Small intestine (tissue), 7 donors: ENCODE measurements around the gene COG5. TPM values are rescaled to one million over a fixed set of nuclear protein-coding genes. Genes with fewer than 3 reads are reported as not detected.

Source experiments
- DNase-seq, 2 donors: peaks; one replicate each; pipeline versions ENCODE4 v3.0.0 to v3.0.0-alpha.2; 2013
- FAIRE-seq: peaks from 2 replicates; lab custom pipeline; 2012; peaks lifted over from hg19 to GRCh38; lab: Jason Lieb, UNC
- H3K27ac ChIP-seq, 3 donors: one replicate each; pipeline ENCODE4 v1.5.1; 2013; ENCODE audit warnings: low read length in 2 of 3, mild to moderate bottlenecking in 2 of 3, control low read depth in 1 of 3, inconsistent platforms in 1 of 3, low read depth in 1 of 3, moderate library complexity in 1 of 3
- H3K27me3 ChIP-seq, 3 donors: one replicate each; pipeline ENCODE4 v1.6.1; 2013; ENCODE audit warnings: low read length in 3 of 3, inconsistent platforms in 1 of 3; ENCODE audit not compliant: control insufficient read depth in 3 of 3, insufficient read depth in 3 of 3
- H3K36me3 ChIP-seq, 3 donors: one replicate each; pipeline ENCODE4 v1.6.1; 2013; ENCODE audit warnings: low read length in 3 of 3, inconsistent platforms in 1 of 3, low read depth in 1 of 3, mild to moderate bottlenecking in 1 of 3, moderate library complexity in 1 of 3; ENCODE audit not compliant: control insufficient read depth in 3 of 3, insufficient read depth in 2 of 3
- H3K4me1 ChIP-seq, 3 donors: one replicate each; pipeline ENCODE4 v1.6.1; 2013; ENCODE audit warnings: low read length in 2 of 3, inconsistent platforms in 1 of 3, low read depth in 1 of 3, mild to moderate bottlenecking in 1 of 3, moderate library complexity in 1 of 3; ENCODE audit not compliant: control insufficient read depth in 3 of 3, insufficient read depth in 2 of 3
- H3K4me3 ChIP-seq, 3 donors: one replicate each; pipeline ENCODE4 v1.5.1; 2013; ENCODE audit warnings: low read length in 3 of 3, control low read depth in 1 of 3, inconsistent platforms in 1 of 3, low read depth in 1 of 3, mild to moderate bottlenecking in 1 of 3, moderate library complexity in 1 of 3
- H3K9me3 ChIP-seq, 2 donors: one replicate each; pipeline ENCODE4 v1.6.1; 2013; ENCODE audit warnings: low read depth in 1 of 2, low read length in 1 of 2; ENCODE audit not compliant: control insufficient read depth in 2 of 2, insufficient read depth in 1 of 2
- WGBS, 3 donors: extraction: QIAGEN DNeasy Blood & Tissue Kit; methylation state at CpG; one replicate each; pipeline ENCODE4 v1.1.7; 2013; 5-methylcytosine and 5-hydroxymethylcytosine counted together
- polyA plus RNA-seq, 4 donors: library from polyadenylated mRNA; stranded (reverse) in 3 of 4; unstranded in 1 of 4; fragments of 200-250 nt in 3 of 4; fragments of 120-200 nt in 1 of 4; gene quantifications; one replicate each; pipeline versions ENCODE4 v1.2.1 to v1.2.3, GENCODE V29; 2013
- donor health status: healthy with polysubstance abuse.
- donor health status: control.
- donor health status: control.
- donor health status: Bipolar disorder and iron deficiency.
- donor health status: healthy.

The COG5 gene
- polyA plus RNA-seq, 4 donors: 10.3 to 41.6 (median 12.5) TPM

GRCh38 chr7:107208563-107208962 is 355.2 kb downstream of the COG5 start:
- Histone ChIP-seq H3K27me3 (no peaks in the 10 kb centered on the region), H3K36me3 (peaks cover 2 to 40% (median 13%) of the 10 kb centered on the region in 3 donors), H3K27ac (peak overlapping the region in 1 of 3 donors; percentile 27), H3K4me1 (no peaks in the 10 kb centered on the region), H3K9me3 (peaks cover 0 to 6% of the 10 kb centered on the region in 2 donors), H3K4me3 (no peak overlapping the region)
- WGBS, 3 donors: 91 to 94% (median 94%) methylated on average over 5 of the region's 5 CpGs
- DNase-seq (no peak), FAIRE-seq (no peak)

GRCh38 chr7:107208024-107208521 is 355.6 kb downstream of the COG5 start:
- H3K27ac ChIP-seq: no peak overlapping the region
- no peak overlapping the region for H3K4me3 ChIP-seq
- FAIRE-seq (no peak), DNase-seq (no peak)
- 49 to 81% (median 76%) methylated on average over 3 of the region's 3 CpGs for WGBS, 3 donors
- H3K4me1 ChIP-seq: no peaks in the 10 kb centered on the region
- H3K36me3 ChIP-seq: peaks cover 2 to 35% (median 13%) of the 10 kb centered on the region in 3 donors
- H3K9me3 ChIP-seq: peaks cover 0 to under 1% of the 10 kb centered on the region in 2 donors
- H3K27me3 ChIP-seq: no peaks in the 10 kb centered on the region

GRCh38 chr7:107207459-107207858 is 356.3 kb downstream of the COG5 start:
- Histone ChIP-seq H3K9me3 (no peaks in the 10 kb centered on the region), H3K4me1 (no peaks in the 10 kb centered on the region), H3K4me3 (no peak overlapping the region), H3K36me3 (peaks cover 2 to 33% (median 13%) of the 10 kb centered on the region in 3 donors), H3K27ac (no peak overlapping the region), H3K27me3 (no peaks in the 10 kb centered on the region)
- FAIRE-seq: no peak
- WGBS, 3 donors: 97 to 98% (median 98%) methylated on average over 5 of the region's 5 CpGs
- no peak for DNase-seq

- DNase-seq (no peak), FAIRE-seq (no peak)
- no peaks in the 10 kb centered on the region for H3K9me3 ChIP-seq
- H3K36me3 ChIP-seq: peaks cover 2 to 35% (median 18%) of the 10 kb centered on the region in 3 donors
- H3K27me3 ChIP-seq: no peaks in the 10 kb centered on the region
- WGBS, 3 donors: 70 to 91% (median 79%) methylated on average over 3 of the region's 3 CpGs
- no peaks in the 10 kb centered on the region for H3K4me1 ChIP-seq
- no peak overlapping the region for H3K4me3 ChIP-seq
- no peak overlapping the region for H3K27ac ChIP-seq
These were observed 357.0 kb downstream of the COG5 start for GRCh38 chr7:107206706-107207105.

DNA sequence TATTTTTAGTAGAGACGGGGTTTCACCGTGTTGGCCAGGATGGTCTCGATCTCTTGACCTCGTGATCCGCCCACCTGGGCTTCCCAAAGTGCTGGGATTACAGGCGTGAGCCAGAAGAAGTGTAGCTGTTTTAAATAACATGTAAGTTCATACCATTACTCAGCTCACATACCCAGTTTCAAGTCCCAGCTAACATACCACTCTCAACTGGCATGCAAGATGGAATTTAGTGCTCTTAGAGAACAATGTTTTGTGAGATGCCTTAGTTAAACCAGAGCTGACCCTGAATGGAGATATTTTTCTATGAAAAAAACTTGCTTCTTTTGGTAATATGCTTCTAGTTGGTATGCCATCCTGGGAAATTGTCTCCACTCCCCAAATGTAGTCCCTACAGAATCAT is 357.6 kb downstream of the COG5 start:
- 96 to 99% (median 96%) methylated on average over 6 of the region's 6 CpGs for whole genome bisulfite sequencing, 3 donors
- FAIRE-seq: no peak

GRCh38 chr7:107203607-107204006 is 360.1 kb downstream of the COG5 start:
- Histone ChIP-seq H3K4me3 (no peak overlapping the region), H3K4me1 (no peaks in the 10 kb centered on the region), H3K36me3 (peaks cover 4 to 24% (median 23%) of the 10 kb centered on the region in 3 donors), H3K27me3 (no peaks in the 10 kb centered on the region), H3K27ac (no peak overlapping the region), H3K9me3 (no peaks in the 10 kb centered on the region)
- WGBS, 3 donors: 93 to 97% (median 93%) methylated on average over 7 of the region's 7 CpGs
- no peak for DNase-seq
- no peak for FAIRE-seq

More for the DNA sequence above, 357.6 kb downstream of the COG5 start:
- DNase-seq: no peak
- Histone ChIP-seq H3K27ac (no peak overlapping the region), H3K9me3 (no peaks in the 10 kb centered on the region), H3K27me3 (no peaks in the 10 kb centered on the region), H3K36me3 (peaks cover 2 to 36% (median 19%) of the 10 kb centered on the region in 3 donors), H3K4me1 (no peaks in the 10 kb centered on the region), H3K4me3 (no peak overlapping the region)

GRCh38 chr7:107201795-107202450 is 361.8 kb downstream of the COG5 start:
- 24 to 64% (median 51%) methylated on average over 4 of the region's 4 CpGs for WGBS, 3 donors
- H3K36me3 ChIP-seq: peaks cover 4 to 24% (median 24%) of the 10 kb centered on the region in 3 donors
- no peak for FAIRE-seq

DNA sequence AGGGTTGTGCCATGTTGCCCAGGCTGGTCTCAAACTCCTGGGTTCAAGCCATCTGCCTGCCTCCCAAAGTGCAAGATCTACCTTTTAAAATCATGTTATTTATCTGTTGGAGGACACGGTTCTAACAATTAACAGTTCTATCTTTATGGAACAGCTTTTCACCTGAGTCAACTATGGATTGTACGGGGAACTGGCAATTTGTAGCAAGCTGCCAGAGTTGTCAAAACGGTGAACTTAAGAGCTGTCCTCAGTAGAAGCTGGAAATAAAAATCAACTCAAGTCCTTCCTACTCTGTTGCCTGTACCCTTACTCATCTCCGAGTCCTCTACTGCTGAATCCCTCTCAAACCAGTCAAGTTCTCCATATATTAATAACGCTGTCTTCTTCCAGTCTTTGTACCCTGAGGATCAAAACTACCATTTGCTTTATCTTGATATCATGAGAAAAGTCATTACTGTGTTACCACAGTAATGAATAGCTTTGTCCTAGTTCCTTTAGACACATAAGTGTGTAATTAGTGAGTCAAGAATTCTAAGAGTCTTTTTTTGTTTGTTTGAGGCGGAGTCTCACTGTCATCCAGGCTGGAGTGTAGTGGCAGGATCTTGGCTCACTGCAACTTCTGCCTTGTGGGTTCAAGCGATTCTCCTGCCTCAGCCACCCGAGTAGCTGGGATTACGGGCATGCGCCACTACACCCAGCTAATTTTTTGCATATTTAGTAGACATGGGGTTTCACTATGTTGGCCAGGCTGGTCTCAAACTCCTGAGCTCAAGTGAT is 366.7 kb downstream of the COG5 start:
- FAIRE-seq: no peak
- DNase-seq: no peak
- no peak overlapping the region for H3K4me3 ChIP-seq
- no peaks in the 10 kb centered on the region for H3K4me1 ChIP-seq
- peaks cover 9 to 29% (median 22%) of the 10 kb centered on the region in 3 donors for H3K36me3 ChIP-seq
- no peaks in the 10 kb centered on the region for H3K27me3 ChIP-seq
- H3K9me3 ChIP-seq: no peaks in the 10 kb centered on the region
- WGBS, 3 donors: 90 to 94% (median 93%) methylated on average over 10 of the region's 10 CpGs
- H3K27ac ChIP-seq: no peak overlapping the region

More at GRCh38 chr7:107201795-107202450, 361.8 kb downstream of the COG5 start:
- no peak overlapping the region for H3K27ac ChIP-seq
- peak; percentile 52 to 59 for DNase-seq
- no peaks in the 10 kb centered on the region for H3K4me1 ChIP-seq
- no peak overlapping the region for H3K4me3 ChIP-seq
- H3K27me3 ChIP-seq: no peaks in the 10 kb centered on the region
- H3K9me3 ChIP-seq: no peaks in the 10 kb centered on the region
